GM18517 (cell line): ENCODE data around the gene PHPT1.
"Not testable (repeated sequence)": the region's sequence is repeated elsewhere in the genome, so short reads cannot be mapped to it uniquely, and the experiment has no call there.

Experiments used
- ATAC-seq: cut with Tn5 transposase; IDR thresholded peaks from one replicate; pipeline ENCODE4 v1.9.1; 2021; ENCODE audit warnings: mild to moderate bottlenecking, moderate library complexity; ENCODE audit not compliant: unreplicated experiment

Gene PHPT1

DNA sequence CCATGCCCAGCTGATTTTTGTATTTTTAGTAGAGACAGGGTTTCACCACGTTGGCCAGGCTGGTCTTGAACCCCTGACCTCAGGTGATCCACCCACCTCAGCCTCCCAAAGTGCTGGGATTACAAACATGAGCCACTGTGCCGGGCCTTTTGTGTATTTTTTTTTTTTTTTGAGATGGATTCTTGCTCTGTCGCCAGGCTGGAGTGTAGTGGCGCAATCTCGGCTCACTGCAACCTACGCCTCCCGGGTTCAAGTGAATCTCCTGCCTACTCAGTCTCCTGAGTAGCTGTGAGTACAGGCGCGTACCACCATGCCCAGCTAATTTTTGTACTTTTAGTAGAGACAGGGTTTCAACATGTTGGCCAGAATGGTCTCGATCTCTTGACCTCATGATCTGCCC is 34.5 kb downstream of the PHPT1 start:
- ATAC-seq = not testable (repeated sequence)

DNA sequence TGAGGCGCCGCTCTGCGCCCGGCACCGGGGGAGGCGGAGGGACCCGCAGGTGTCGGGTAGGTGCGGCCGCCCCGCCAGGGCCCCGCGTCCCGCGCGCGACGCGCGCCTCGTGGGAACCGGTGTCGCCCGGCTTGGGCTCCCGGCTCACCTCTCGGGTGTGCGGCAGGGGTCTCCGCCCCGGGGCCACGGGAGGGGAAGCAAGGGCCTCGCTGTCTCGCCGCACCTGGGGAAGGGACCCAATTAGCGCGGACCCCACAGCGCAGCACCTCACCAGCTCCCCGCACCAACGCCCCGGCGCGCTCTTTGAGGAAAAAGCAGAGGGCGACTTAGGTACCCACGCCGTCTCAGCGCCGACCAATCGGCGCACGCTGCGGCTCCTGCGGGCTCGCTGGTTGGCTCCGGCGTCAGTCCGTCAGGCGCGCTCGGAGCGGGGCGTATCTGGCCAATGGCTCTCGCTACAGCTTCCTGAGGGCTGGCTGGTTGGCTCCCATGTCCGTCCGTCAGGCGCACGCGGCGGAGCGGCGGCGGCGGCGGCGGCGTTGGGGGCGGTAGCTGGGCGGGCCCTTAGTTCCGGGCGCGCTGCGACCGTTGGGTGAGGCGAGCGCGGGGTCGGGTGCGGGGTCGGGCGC is 36.9 kb downstream of the PHPT1 start, which contains the start of gene TRAF2:
Gene TRAF2, plus strand, starts transcription at position 567 of the 629 bp plus-strand sequence. CDS start 12,225 bp downstream, outside the sequence.
- peak; percentile 72 for ATAC-seq

DNA sequence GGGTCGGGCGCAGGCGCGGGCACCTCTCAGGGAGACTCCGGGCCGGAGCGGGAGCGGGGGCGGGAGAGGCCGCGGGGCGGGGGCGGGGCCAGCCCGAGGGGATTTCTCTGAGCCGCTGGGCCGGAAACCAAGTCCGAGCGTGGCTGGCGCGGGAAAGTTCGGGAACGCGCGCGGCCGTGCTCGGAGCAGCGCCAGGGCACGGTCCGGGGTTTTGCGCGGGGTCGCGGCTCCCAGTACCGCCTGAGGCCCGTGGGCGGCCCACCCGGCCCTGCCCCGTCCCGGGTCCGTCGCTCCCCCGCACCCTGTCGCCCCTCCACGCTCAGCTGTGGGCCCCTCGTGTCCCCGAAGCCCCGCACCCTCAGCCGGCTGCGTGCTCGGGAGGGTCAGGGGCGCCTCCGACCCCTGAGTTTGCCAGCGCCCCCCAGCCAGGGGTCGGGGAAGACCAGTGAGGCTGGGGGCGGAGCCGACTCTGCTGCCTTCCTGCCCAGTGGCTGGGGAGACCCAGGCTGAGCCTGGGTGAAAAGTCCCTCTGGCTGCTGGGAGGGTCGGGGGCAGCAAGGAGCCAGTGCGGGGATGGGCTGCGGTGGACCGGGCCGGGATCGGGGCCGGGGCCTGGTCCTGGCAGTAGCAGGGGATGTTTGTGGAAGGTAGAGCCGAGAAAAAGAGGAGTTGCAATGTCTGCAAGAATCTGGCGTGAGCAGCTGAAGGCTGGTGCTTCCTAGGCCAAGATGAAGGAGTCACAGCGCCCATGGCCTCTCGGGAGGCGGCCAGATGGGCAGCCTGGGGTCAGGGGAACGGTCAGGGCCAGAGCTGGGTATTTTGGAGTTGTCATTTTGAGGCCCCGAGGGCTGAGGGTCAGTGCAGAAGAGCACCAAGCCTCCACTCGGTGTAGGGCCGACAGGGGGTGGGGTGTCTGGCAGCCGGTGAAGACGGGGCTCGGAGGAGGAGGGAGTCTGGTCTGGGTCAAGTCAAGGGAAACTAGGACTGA is 37.7 kb downstream of the PHPT1 start:
- ATAC-seq = peak; percentile 24

DNA sequence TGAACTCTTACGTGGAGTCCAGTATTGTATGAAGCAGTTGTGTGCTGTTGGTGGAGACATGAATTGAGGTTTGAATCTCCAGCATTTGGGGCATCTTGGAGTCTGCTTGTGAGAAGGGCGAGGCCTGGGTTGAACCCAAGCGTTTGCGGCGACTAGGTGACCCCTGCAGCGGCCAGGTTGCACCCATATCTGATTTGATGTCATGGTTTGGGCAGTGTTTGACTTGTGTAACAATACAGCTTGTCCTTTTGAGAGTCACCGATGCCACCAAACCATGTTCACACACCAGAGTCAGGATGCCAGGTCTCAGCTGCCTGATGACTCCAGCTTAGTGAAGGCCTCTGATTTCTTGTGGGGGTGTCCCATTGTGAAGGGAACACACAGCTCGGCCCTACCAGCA is 39.2 kb downstream of the PHPT1 start:
- ATAC-seq = no peak

DNA sequence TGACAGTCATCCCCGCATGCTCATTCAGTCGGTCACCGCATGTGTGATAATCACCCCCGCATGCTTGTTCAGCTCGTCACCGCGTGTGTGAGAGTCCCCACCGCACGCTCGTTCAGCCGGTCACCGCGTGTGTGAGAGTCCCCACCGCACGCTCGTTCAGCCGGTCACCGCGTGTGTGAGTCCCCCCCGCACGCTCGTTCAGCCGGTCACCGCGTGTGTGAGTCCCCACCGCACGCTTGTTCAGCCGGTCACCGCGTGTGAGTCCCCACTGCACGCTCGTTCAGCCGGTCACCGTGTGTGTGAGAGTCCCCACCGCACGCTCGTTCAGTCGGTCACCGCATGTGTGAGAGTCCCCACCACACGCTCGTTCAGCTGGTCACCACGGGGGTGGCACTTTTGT is 40.6 kb downstream of the PHPT1 start:
- ATAC-seq = no peak

DNA sequence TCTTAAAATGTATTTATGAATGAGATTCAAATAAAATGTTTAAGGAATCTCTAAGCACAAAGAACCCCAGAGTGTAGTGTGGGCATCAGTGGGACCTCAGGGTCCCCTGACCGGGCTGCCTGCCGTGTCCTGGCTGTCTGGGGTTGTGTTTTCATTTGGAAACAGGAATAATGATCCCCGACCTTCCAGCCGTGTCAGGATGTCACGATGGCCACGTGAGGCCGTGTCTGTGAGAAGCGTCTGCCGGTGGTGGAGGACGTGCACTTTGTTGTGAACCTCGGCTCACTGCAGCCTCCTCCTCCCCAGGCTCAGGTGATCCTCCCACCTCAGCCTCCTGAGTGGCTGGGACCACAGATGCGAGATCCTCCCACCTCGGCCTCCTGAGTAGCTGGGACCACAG is 41.5 kb downstream of the PHPT1 start:
- no peak for ATAC-seq

DNA sequence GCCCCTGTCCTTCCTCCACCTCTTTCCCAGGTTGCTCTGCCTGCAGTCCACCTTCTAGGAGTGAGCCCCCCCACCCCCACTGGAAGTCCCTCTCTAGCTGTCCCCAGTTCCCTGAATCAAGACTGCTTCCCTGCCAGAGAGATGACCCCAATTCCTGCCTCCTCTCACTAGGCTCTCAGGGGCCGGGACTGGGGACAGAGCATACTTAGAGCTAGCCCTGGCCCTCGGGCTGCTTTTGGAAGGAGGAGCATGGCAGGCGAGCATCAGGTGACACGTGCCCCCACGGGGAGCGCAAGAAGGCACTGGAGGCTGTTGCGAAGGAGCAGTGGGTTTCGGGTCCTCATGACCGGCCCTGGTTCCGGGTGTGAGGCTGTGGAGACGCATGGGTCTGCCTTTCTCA is 46.8 kb downstream of the PHPT1 start:
- ATAC-seq = no peak

DNA sequence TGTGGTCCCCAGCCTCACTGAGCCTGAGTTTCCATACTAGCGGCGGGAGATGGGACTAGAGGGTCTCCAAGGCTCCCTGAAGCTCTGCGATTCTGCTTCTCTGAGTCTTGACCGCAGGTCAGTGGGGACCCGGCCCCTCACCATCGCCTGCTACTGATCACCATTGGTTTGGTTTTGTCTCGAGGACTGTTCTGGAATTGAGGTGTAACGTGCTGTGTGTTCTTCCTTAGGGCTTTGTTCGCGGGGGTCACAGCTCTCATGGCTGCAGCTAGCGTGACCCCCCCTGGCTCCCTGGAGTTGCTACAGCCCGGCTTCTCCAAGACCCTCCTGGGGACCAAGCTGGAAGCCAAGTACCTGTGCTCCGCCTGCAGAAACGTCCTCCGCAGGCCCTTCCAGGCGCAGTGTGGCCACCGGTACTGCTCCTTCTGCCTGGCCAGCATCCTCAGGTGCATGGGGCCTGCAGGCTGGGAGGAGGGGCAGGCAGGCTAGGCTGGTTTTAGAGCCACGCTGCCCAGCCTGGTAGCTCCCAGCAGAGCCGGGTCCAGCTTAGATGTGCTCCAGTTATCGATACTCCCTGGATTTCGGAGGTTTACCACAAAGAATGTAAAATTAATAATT is 49.4 kb downstream of the PHPT1 start:
- no peak for ATAC-seq

DNA sequence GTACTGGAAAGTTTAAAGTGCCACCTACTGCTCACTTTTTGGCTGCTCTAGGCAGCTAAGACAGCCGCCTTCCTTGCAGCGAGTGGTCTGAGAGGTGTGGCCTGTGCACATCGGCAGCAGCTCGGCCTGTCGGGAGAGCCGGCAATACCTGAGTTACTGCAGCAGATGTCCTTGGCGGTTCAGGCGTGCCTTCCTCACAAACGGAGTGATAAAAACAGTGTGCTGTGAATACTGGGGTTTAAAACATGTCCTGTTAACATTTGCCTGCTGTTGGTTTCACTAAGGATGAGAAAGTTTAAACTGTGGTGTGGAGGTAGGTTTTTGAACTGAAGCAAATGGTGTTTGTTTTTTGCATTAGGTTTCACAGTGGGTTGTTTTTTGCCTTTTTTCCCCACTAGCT is 50.0 kb downstream of the PHPT1 start:
- no peak for ATAC-seq

DNA sequence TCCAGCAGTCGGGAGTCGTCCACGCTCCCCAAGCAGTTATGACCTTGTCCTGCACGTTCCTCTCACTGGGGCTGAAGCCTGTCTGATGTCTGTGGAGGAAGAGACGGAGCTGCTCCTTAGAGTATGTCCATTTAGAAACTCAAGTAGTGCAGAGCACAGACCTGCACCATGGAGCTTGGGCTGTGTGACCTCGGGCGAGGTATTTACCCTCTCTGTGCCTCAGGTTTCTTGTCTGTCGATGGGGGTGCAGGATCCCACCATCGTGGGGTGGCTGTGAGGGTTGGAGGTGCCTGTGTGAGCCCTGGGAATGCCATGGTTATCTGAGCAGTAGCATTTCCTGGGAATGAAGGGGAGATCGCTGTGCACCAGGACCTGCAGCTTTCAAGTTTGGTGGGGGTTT is 51.3 kb downstream of the PHPT1 start:
- ATAC-seq = no peak
